Measurements from ENCODE around the gene EME2. TPM values are rescaled to one million over a fixed set of nuclear protein-coding genes. Genes with fewer than 3 reads are reported as not detected.

The EME2 gene
- total RNA-seq, 2 experiments from 2014 or later: 22.3 to 34.6 TPM

DNA sequence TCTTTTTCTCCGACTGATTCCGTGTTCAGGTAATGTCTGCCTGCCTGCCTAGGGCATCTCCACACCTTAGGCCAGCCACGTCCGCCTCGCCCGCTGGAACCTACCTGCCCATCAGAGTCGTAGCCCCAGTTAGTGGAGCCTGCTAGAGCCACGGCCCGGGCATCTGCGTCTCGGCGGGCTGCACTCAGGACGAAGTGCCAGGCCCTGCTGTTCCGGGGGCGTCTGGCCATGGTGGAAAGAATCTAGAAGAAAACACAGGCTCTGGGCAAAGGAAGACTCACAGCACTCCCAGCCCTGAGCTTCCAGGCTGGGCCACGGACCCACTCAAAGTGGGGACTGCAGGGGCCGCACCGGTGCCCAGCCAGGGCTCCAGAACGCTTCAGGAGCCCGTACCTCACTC lies 8.6 kb downstream of the EME2 start:
- peaks cover 24% of the 10 kb centered on the region for H3K4me1 Mint-ChIP-seq
- peak overlapping the region; percentile 82 for H3K4me3 Mint-ChIP-seq
- no peaks in the 10 kb centered on the region for H3K36me3 Mint-ChIP-seq
- no peak for ATAC-seq
- peak overlapping the region; percentile 84 for H3K27ac Mint-ChIP-seq
- H3K9me3 Mint-ChIP-seq (ENCODE audit: low read depth): no peaks in the 10 kb centered on the region
- no peak for DNase-seq
- no peaks in the 10 kb centered on the region for H3K27me3 Mint-ChIP-seq
- CTCF ChIA-PET: interaction anchor here (2.2 to 2.7 kb wide), 2 partner anchors 9 to 43 kb away, joined by 11 to 47 read pairs; partner anchors contain the start of genes EME2, MRPS34 and NME3

DNA sequence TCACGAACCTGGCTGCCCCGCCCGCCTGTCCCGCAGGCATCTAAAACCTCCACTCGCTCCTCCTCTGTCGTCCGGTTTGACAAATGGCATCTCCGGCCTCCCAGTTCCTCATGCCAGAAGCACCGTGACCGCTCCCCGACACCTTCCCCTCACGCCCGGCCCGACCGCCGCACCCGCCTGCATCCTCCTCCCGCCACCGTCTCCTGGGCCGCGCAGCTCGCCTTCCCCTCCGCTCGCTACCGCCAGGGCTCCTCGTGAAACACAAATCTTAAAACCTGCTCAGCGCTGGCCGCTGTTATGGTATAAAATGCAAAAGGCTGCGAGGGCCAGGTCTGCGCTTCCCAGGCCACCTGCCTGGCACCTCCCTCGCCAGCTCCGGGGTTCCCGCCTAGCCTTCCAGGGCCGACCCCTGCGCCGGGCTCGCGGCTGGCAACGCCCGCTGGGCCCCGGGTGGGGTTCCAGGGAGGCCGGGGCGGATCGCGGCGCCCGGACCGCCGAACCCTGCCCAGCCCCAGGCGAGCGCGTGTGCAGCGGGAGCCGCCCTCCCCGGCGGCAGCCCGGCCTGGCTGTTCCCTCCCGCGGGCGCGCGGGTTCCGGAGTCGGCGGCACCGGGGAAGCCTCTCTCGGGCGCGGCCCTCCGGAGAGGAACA lies 9.3 kb downstream of the EME2 start:
- H3K4me3 Mint-ChIP-seq: peak overlapping the region; percentile 93
- H3K27ac Mint-ChIP-seq: peak overlapping the region; percentile 84
- H3K36me3 Mint-ChIP-seq: no peaks in the 10 kb centered on the region
- no peaks in the 10 kb centered on the region for H3K27me3 Mint-ChIP-seq
- CTCF ChIA-PET: interaction anchor here (1.1 to 2.7 kb wide), 5 partner anchors 9 to 159 kb away, joined by 3 to 47 read pairs (median 10); partner anchors contain the start of genes EME2, FAHD1, HAGH and MAPK8IP3
- ATAC-seq: no peak
- H3K9me3 Mint-ChIP-seq (ENCODE audit: low read depth): no peaks in the 10 kb centered on the region
- DNase-seq: peak; percentile 66
- peaks cover 24% of the 10 kb centered on the region for H3K4me1 Mint-ChIP-seq

DNA sequence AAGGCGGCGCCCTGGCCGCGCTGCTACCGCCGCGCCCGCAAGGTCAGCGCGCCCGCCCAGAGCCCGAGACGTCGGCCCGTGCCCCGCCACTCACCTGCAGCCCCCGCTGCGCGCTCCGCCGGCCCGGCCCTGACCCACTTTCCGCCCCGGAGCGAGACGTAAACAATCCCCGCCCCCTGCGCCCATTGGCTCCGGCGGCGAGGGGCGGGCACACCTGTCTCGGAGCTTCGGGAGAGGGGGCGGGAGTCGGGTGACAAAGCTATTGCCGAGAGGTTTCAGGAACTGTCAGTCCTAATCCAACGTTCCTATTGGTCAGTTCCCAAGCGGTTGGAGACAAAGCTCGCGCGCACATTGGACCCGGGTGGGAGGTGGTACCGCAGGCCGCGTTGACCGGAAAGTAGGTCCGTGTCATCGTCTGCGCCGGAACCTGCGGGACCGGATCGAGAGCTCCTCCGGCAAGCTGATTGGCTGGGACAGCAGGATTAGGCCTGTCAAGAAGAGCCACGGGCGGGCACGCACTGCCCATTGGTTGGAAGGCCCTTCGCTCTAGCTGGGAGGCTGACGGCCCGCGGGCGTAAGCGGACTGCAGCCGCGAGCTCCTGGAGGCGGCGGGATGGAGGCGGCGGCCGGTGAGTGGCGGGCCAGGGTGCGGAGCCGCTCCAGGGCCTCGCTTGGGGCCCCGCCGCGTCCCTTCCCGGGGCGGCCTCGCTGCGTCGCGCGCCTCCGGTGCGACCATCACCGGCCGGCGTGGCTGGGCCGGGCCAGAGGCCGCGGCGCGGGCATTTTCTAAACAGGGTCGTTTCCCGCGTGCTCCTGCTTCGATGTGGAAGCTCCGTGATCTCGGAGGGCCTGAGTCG lies 10.0 kb downstream of the EME2 start, which contains the start of the genes NUBP2 and SPSB3:
Gene NUBP2 (plus strand): TSS at position 553 of the 857 bp plus-strand sequence. CDS start 61 bp downstream, at position 614.
Gene SPSB3 (minus strand): TSS at position 164 of the 857 bp plus-strand sequence. CDS start 1,088 bp downstream, outside the sequence.
- no peaks in the 10 kb centered on the region for H3K36me3 Mint-ChIP-seq
- ATAC-seq (peak; percentile 91), DNase-seq (peak; percentile 100)
- H3K4me3 Mint-ChIP-seq: peak within 1 kb of the TSS; percentile 93
- no peaks in the 10 kb centered on the region for H3K27me3 Mint-ChIP-seq
- no peaks in the 10 kb centered on the region for H3K9me3 Mint-ChIP-seq (ENCODE audit: low read depth)
- CTCF ChIA-PET: interaction anchor here (0.6 to 2.7 kb wide), 10 partner anchors 10 to 362 kb away, joined by 3 to 47 read pairs (median 5); partner anchors contain the start of genes EME2, FAHD1, HAGH and MAPK8IP3
- peaks cover 24% of the 10 kb centered on the region for H3K4me1 Mint-ChIP-seq
- H3K27ac Mint-ChIP-seq: peak within 1 kb of the TSS; percentile 88

DNA sequence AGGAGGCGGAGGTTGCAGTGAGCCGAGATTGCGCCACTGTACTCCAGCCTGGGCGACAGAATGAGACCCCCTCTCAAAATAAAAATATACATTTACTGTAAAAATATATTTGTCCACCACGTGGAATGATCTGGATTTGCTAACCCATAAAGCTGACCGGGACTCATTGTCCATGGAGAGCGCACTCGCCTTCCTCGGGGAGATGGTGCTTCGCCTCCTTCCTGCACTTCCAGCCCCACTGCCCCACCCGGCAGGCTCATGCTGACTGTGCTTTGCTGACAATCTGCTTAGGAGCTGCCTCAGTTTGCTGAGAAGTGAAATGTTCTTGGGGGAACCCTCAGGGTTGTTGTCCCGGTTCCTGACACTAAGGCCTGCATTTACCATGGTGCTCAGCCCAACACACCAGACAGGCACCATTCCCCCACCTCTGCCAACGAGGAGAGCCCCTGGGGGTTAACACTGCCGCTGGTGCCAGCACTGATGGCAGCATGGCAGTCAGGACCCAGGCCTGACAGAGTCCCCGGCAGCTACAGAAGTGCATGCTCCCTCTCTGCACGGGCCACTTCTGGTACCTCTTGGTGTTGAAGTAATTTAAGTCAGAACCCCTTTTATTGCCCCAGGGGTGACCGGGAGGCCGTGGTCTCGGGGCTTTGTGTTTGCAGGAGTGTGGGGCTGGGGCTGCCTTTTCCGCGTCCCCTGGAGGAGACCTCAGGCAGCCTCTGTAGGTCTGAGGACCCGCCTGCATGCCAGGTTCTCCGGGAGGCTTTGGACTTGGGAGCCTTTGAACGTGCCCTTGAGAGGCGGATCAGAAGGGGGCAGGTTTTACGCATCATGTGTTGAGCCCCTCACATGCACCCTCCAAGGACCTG lies 12.6 kb downstream of the EME2 start:
- no peak overlapping the region for H3K4me3 Mint-ChIP-seq
- CTCF ChIA-PET: no interaction called here
- H3K9me3 Mint-ChIP-seq (ENCODE audit: low read depth): no peaks in the 10 kb centered on the region
- peaks cover 24% of the 10 kb centered on the region for H3K4me1 Mint-ChIP-seq
- DNase-seq (no peak), ATAC-seq (no peak)
- no peak overlapping the region for H3K27ac Mint-ChIP-seq
- no peaks in the 10 kb centered on the region for H3K27me3 Mint-ChIP-seq
- no peaks in the 10 kb centered on the region for H3K36me3 Mint-ChIP-seq

DNA sequence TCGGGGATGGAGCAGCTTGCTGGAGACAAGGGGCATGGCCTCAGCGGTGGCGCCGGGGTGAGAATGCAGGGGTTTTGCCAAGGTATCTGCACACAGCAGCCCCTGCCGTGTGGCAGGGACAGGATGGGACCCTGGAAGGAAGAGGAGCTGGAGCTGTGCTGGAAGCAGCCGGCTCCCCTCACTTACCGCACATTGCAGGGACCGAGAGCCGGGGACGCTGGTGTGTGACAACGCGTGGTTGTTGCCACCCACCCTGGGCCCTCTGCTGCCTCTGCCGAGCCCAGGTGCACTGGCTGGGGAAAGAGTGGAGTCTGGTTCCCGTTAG lies 13.2 kb downstream of the EME2 start:
- Mint-ChIP-seq H3K9me3 (ENCODE audit: low read depth) (no peaks in the 10 kb centered on the region), H3K27me3 (no peaks in the 10 kb centered on the region), H3K36me3 (no peaks in the 10 kb centered on the region), H3K4me1 (peaks cover 22% of the 10 kb centered on the region), H3K27ac (no peak overlapping the region), H3K4me3 (no peak overlapping the region)
- ATAC-seq (no peak), DNase-seq (no peak)
- CTCF ChIA-PET: no interaction called here

DNA sequence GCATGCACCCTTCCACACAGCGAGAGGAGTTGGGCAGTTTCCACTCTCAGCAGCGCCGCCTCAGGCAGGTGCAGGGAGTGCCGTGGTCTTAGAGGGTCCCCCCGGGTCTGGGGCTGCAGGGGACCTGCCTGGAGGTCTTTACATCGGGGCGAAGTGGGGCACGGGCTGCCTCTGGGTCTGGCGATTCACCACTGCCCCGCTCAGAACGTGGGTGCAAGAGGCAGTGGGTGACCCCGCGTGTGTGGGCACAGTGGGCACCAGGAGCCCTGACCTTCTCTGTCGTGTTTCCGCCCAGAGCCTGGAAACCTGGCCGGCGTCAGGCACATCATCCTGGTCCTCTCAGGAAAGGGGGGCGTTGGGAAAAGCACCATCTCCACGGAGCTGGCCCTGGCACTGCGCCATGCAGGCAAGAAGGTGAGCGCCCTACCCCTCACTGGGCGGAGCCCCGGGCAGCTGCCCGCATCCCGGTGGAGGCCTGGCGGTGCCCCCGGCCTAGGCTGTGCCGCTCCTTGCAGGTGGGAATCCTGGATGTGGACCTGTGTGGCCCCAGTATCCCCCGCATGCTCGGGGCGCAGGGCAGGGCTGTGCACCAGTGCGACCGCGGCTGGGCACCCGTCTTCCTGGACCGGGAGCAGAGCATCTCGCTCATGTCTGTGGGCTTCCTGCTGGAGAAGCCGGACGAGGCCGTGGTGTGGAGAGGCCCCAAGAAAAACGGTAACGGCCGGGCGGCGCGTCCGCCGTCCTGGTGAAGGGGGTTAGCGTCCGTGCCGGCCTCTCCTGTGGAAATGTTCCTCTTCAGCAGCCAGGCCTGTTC lies 13.8 kb downstream of the EME2 start:
- ATAC-seq (no peak), DNase-seq (no peak)
- CTCF ChIA-PET: no interaction called here
- H3K4me3 Mint-ChIP-seq: no peak overlapping the region
- no peaks in the 10 kb centered on the region for H3K27me3 Mint-ChIP-seq
- H3K27ac Mint-ChIP-seq: no peak overlapping the region
- H3K9me3 Mint-ChIP-seq (ENCODE audit: low read depth): no peaks in the 10 kb centered on the region
- H3K36me3 Mint-ChIP-seq: no peaks in the 10 kb centered on the region
- peaks cover 17% of the 10 kb centered on the region for H3K4me1 Mint-ChIP-seq

DNA sequence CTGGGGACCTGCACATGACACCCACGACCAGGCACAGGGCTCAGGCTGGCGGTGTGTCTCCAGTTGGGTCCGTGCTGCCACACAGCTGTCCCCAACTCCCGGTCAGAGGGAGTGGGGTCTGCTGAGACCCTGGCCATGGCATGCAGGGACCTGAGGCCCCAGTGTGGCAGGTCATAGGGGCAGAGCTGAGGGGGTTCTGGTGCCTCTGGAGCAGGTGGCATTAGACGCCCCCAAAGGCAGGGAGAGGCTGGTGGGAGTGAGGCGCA lies 14.4 kb downstream of the EME2 start:
- ATAC-seq: no peak
- no peak overlapping the region for H3K4me3 Mint-ChIP-seq
- CTCF ChIA-PET: no interaction called here

DNA sequence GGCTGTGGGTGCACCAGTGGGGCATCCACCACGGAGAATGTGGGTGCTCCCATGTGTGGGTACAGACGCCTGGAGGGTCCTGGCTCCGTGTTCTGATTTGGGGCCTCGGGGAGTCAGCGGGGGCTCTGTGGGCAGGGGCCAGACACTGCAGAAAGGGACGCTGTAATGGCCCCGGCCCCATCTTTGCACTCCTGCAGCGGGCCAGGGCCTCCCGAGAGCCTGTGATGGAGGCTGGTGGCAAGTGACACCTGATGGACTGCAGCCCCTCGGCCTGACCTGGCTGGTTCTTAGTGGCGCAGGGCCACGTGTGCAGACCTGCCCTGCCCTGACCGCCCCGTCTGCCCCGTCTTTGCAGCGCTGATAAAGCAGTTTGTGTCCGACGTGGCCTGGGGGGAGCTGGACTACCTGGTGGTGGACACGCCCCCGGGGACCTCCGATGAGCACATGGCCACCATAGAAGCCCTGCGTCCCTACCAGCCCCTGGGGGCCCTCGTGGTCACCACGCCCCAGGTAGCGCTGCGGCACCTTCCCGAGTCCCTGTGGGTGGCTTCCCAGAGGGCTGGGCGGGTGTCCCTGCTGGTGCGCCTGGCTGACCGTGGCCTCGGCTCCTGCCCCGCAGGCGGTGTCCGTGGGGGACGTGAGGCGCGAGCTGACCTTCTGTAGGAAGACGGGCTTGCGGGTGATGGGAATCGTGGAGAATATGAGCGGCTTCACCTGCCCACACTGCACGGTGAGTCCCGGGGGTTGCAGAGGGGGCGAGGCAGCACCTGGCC lies 14.9 kb downstream of the EME2 start:
- H3K4me1 Mint-ChIP-seq: peaks cover 12% of the 10 kb centered on the region
- CTCF ChIA-PET: no interaction called here
- no peaks in the 10 kb centered on the region for H3K27me3 Mint-ChIP-seq
- no peak for ATAC-seq
- DNase-seq: no peak
- no peaks in the 10 kb centered on the region for H3K9me3 Mint-ChIP-seq (ENCODE audit: low read depth)
- H3K27ac Mint-ChIP-seq: no peak overlapping the region
- H3K36me3 Mint-ChIP-seq: no peaks in the 10 kb centered on the region
- H3K4me3 Mint-ChIP-seq: no peak overlapping the region

More for the DNA sequence above, 14.4 kb downstream of the EME2 start:
- H3K27me3 Mint-ChIP-seq: no peaks in the 10 kb centered on the region
- no peak for DNase-seq
- no peak overlapping the region for H3K27ac Mint-ChIP-seq
- no peaks in the 10 kb centered on the region for H3K36me3 Mint-ChIP-seq
- no peaks in the 10 kb centered on the region for H3K9me3 Mint-ChIP-seq (ENCODE audit: low read depth)
- H3K4me1 Mint-ChIP-seq: peaks cover 12% of the 10 kb centered on the region

DNA sequence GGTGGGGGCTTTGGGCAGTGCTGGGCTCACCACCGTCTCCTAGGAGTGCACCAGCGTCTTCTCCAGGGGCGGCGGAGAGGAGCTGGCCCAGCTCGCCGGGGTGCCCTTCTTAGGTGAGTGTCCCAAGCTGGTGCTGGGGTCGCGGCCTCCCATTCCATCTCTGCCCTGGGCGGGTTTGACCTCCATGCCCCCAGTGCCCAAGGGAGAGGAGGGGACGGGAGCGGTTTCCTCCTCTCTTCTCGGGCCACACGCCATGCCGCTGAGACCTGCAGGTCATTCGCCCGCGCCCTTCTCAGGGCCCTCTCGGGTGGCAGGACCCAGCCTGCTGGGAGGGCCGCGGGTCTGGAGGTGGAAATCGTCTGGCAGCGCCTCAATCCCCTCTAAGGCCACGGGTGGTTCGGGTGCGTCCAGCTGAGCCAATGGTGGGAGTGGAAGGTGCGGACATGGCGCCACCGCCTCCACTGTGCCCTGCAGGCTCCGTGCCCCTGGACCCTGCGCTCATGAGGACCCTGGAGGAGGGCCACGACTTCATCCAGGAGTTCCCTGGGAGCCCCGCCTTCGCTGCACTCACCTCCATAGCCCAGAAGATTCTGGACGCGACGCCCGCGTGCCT lies 15.6 kb downstream of the EME2 start:
- H3K9me3 Mint-ChIP-seq (ENCODE audit: low read depth): no peaks in the 10 kb centered on the region
- DNase-seq (peak; percentile 38), ATAC-seq (no peak)
- H3K27me3 Mint-ChIP-seq: no peaks in the 10 kb centered on the region
- no peak overlapping the region for H3K27ac Mint-ChIP-seq
- H3K4me3 Mint-ChIP-seq: no peak overlapping the region
- CTCF ChIA-PET: no interaction called here
- no peaks in the 10 kb centered on the region for H3K36me3 Mint-ChIP-seq
- H3K4me1 Mint-ChIP-seq: peaks cover 11% of the 10 kb centered on the region

DNA sequence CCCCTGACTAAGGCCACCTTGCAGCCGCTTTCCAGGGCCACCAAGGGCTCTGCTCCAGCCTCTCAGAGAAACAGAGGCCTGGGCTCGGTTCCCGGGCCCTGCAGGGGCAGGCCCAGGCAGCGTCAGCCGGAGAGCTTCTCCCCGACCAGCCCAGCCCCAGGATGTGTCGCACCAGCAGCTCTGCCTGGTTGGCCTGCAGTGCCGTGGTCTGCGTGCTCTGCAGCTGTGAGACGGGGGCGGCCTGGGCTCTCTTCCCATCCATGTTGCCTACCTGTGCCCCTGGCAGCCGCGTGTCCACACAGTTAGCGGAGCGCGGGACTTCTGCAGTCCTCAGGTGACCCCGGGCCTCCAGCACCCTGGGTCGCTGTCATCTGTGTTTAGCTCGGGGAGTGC lies 16.1 kb downstream of the EME2 start:
- peaks cover 7% of the 10 kb centered on the region for H3K4me1 Mint-ChIP-seq
- H3K27ac Mint-ChIP-seq: no peak overlapping the region
- CTCF ChIA-PET: no interaction called here
- H3K36me3 Mint-ChIP-seq: no peaks in the 10 kb centered on the region
- no peaks in the 10 kb centered on the region for H3K27me3 Mint-ChIP-seq
- ATAC-seq (no peak), DNase-seq (peak; percentile 38)
- no peaks in the 10 kb centered on the region for H3K9me3 Mint-ChIP-seq (ENCODE audit: low read depth)
- H3K4me3 Mint-ChIP-seq: no peak overlapping the region

DNA sequence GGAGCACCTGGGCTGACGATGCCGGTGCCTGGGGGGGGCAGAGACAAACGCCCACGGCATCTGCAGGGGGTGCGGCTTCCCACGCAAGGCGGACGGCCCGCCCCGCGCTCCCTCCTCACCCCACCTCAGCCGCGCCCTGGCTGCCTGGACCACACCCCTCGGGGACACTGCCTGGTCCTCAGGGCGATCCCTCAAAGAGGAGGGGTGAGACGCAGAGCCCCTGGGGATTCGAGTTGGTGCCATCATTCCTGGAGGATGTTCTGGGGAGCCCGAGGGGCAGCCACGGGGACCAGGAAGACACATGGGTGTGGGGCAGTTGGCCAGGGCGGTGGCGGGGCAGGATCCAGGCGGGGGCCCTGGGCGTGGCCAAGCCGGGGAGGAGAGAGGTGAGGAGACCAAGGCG lies 17.0 kb downstream of the EME2 start:
- H3K27ac Mint-ChIP-seq: no peak overlapping the region
- no peak overlapping the region for H3K4me3 Mint-ChIP-seq
- ATAC-seq (no peak), DNase-seq (no peak)
- peaks cover 2% of the 10 kb centered on the region for H3K4me1 Mint-ChIP-seq
- CTCF ChIA-PET: no interaction called here
- H3K36me3 Mint-ChIP-seq: no peaks in the 10 kb centered on the region
- no peaks in the 10 kb centered on the region for H3K9me3 Mint-ChIP-seq (ENCODE audit: low read depth)
- no peaks in the 10 kb centered on the region for H3K27me3 Mint-ChIP-seq

DNA sequence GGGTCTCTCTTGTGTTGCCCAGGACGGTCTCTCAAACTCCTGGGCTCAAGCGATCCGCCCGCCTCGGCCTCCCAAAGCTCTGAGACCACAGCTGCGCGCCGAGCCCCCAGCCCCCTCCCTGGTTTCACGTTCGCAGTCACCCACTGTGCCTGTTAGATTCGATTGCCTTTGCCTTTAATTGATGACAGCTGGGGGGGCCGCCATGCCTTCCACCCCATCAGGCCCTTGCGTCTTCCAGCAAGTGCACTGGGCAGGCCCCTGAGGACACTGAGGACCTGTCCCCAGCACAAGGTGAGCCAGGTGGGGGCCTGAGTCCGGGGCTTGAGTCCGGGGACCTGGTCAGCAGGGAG lies 17.6 kb downstream of the EME2 start:
- H3K9me3 Mint-ChIP-seq (ENCODE audit: low read depth): no peaks in the 10 kb centered on the region
- no peak for ATAC-seq
- CTCF ChIA-PET: no interaction called here
- H3K4me3 Mint-ChIP-seq: no peak overlapping the region
- H3K27ac Mint-ChIP-seq: no peak overlapping the region
- H3K36me3 Mint-ChIP-seq: no peaks in the 10 kb centered on the region
- H3K27me3 Mint-ChIP-seq: no peaks in the 10 kb centered on the region
- H3K4me1 Mint-ChIP-seq: no peaks in the 10 kb centered on the region
- DNase-seq: no peak

Data from activated CD8-positive, alpha-beta memory T cell treated with anti-CD3 and anti-CD28 coated beads, Interleukin-2, amount 10 ng/mL, durations not matched to agents 7 days and 5 days (primary cell).